ENCODE measurements around the gene RHBDL1.

Gene RHBDL1

DNA sequence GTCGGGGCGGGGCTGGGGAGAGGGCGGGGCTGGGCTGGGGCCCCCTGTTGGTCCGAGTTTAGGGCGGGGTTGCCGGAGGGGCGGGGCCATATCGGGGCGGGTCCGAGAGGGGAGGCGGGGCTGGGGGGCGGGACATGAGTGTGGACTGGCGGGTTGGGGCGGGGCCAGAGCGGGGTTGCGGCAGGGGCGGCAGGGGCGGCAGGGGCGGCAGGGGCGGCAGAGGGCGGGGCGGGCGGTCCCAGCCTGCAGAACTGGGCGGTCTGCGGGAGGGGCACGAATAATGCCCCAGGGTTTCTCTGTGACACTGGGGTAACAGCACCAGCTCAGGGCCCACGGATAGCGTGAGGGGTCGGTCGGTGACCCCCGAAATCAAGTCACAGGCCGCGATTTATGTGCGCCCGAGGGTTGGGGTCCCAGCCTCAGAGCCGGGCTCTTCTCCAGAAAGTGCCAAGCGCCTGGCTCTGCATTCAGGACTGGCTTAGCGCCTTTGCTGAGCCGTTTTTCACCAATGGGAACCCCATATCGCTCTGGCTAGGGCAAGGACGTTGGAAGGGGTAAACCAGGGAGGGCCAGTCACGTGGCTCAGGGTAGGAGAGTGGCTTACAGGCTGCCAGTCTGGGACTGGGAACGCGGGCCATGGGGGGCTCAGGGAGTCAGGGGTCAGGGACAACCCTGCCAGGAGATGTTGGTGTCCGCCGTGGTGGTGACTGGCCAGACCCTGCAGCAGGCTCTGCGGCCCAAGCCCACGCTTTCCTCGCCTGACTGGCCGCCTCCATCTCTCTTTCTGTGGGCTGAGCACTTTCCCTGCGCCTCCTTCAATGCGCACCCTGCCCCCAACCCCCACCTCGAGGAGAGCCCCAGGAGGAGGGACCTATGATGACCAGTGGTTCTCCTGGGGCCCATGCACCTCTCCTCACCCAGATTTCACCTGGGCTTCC is 38.1 kb upstream of the RHBDL1 start:
- DNase-seq: no peak

DNA sequence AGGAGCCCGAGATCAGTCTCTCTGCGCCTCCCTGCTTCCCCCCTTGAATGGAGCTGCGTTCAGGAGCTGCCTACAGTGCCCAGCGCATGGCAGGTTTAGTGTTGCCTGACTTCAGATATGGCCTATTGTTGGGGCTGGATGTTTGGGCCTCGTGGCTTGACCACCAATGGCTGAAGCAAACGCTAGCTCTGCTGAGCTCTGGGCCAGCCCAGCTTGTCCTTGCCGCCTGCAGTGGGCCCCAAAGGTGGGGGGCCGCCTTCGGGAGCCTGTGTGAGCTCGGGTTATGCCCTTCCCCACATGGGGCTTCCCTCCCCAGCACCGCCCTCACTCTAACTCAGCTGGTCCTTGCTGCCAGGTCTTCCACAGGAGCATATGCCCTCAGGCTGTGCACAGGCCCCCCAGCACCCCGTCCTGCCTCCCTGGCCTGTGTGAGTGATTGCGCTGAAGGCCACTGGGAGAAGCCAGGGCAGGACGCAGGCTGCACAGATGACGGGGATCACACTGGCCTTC is 37.4 kb upstream of the RHBDL1 start:
- no peak for DNase-seq

DNA sequence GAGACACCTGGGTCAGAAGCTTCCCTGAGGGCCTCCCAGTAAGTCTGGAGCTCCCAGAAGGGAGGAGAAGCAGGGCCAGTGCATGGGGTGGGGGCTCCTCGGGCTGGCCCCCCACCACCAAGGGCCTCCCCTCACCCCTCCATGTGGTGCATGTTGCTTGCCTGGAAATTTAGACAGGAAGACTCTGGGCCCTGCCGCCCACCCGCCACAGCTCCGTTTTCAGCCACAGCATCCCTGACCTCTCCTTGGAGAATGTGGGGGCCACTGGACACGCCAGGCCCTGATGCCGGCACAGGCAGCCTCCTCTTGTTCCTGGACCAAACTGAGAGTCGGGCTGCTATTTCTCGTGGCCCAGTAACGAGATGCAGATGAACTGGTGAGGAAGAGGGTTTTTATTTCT is 36.6 kb upstream of the RHBDL1 start:
- no peak for DNase-seq

DNA sequence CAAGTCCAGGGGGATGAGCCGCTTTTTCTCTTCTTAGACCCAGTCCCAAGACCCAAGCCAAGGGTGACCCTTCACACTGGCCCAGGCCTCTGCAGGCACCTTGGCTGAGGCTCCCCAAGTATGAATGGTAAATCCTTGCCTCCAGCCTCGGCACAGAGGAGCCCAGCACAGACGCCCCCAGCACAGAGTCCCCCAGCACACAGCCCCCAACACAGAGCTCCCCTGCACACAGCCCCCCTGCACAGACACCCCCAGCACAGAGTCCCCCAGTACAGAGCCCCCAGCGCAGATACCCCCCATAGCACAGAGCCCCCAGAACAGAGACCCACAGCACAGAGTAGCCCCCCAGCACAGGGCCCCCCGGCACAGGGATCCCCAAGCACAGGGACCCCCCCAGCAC is 34.9 kb upstream of the RHBDL1 start:
- DNase-seq: no peak

DNA sequence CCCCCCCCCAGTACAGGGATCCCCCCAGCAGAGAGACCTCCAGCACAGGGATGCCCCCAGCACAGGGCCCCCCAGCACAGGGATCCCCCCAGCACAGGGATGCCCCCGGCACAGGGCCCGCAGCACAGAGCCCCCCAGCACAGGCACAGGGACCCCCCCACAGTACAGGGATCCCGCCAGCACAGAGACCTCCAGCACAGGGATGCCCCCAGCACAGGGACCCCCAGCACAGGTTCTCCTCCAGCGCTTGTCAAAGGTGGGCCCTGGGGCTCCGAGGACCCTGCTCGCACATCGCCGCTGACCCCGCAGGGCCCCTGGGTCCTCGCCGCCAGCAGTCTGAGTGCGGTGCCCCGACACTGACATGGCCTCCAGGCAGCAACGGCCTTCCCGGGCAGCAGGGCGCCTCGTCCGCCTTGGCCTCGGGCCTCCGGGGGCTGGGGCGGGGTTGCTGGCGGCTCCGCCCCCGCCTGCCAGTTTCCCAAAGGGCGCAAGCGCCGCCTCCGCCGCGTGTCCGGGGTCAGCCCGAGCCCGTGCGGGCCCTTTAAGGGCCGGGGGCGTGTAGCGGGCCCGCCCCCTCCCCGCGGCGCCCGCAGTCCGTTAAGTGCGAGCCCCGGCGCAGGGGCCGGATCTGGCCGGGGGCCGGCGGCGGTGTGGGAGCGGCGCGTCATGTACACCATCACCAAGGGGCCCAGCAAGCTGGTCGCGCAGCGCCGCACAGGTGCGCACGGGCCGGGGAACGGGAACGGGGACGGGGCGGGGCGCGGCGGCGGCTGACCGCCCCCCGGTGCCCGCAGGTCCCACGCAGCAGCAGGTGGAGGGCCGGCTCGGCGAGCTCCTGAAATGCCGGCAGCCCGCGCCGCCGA is 33.9 kb upstream of the RHBDL1 start, which contains the start of gene MCRIP2:
Gene MCRIP2, plus strand, starts transcription at position 503 of the 863 bp plus-strand sequence. Its CDS starts 164 bp downstream, at position 667.
- peak; percentile 49 for DNase-seq

DNA sequence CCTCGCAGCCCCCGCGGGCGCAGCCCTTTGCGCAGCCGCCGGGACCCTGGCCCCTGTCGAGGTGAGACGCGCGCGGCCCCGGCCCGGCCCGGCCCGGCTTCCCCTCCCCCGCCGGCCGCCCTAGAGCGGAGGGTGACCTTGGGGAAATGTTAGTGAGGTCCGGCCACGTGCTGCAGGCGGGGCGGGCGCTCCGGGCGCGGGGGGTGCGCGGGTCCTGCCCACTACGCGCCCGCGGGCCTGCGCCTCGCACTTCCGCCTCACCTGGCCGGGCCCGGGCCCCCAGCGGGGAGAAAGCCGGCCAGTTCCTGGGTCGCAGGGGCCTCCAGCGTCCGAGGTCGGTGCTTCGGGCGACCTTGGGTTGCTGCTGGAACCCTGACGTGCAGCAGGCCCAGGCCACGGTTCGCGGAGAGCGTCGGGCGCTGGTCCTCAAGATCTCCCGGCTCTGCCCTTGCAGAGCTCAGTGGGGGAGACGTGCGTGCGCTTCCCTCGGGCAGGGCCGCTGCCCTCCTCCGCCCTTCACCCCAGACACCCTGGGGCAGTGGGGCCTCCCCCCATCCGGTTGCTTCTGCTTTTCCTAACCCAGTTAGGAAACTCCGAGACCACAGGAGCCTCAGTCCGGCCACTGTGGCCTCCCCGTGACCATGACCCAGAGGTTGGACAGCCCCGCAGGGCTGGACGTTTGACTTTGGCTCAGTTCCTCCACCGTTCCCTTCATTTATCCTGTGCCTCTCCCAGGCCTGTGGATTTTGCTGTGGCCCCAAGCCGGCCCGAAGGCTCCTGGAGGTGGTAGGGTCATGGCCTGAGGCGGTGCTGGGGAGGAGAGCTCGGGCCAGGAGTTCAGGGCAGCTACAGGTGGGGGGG is 33.1 kb upstream of the RHBDL1 start:
- no peak for DNase-seq

DNA sequence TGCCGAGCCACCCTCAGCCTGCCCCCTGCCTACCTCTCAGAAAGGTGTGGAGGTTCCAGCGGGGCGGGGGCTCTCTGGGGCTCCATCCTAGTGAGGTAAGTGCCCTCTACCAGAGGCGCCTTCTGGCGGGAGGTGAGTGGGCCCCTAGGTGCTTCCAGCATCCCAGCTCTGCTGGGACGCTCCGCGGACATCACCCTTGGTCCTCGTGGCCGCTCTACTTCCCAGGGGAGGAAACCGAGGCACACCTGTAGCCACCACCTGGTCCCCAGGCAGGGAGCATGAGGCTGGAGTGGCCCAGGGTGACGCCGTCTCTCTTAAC is 32.5 kb upstream of the RHBDL1 start:
- no peak for DNase-seq

DNA sequence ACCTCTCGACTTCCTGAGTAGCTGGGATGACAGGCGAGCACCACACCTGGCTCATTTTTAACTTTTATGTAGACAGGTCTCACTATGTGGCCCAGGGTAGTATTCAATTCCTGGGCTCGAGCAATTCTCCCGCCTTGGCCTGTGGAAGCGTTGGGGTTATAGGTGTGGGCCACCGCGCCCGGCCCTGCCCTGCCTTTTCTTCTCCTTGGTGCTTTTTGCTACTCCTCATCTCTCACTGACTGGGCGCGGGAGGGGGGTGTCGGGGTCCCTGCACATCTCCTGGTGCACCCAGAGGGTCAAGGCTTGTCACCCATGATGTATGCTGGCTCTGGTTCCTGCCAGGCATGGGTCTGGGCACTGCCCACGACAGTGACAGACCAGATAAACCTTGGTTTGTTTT is 30.9 kb upstream of the RHBDL1 start:
- no peak for DNase-seq

DNA sequence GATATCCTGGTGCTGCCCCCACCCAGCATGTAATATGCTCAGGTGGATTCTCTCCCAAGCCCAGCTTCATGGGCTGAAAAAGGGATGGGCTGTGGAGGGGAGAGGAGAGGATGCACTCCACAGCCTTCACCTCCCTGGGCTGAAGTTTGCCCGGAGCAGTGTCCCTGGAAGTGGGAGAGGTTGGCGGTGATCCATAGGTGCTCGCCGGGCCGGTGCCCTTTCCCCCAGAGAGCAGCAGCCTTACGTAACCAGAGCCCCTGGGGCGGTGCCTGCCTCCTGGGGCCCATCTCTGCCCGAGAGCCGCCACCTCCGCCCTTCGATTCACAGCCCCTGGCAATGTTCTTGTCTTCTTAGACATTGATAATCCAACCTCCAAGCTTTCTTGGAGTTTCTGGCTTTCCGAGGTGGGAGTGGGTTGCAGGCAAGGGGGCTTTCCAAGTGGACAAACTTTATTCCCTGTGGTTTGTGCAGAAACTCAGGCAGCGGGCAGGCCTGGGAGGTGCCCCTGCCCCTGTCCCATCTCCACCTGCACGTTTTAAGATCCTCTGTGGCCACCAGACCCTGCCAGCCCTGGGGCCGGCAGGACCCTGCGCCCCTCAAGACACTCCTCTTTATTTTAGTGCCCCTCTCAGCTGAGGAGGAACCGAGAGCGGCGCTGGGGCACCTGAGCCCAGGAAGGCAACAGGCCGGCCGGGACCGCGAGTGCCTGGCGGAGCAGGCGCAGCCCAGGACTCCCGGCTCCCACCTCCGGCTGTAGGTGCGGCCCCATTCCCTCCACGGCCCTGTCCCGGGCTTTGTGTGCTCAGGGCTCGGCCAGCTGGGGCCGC is 29.4 kb upstream of the RHBDL1 start:
- no peak for DNase-seq

DNA sequence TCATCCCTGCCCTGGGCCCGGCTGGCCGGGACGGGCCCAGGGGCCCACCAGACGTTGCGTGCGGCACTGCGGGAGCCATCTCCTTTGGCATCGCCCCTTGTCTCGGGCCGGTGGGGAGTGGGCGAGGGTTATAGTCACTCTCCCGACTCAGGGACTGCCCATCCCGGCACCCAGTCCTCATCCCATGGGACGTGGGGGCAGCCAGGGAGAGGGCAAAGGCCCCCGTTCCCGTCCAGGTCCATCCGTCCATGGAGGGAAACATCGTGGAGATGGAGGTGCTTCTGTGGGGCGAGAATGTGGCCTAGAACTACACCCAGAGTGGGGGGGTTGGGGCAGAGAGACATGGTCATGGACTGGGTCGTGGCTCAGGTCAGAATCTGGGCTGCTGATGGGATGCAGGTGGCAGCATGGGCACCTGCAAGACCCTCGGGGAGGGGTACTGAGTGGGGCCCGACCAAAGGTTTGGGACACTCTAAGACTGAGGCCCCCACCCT is 28.7 kb upstream of the RHBDL1 start:
- DNase-seq: no peak

DNA sequence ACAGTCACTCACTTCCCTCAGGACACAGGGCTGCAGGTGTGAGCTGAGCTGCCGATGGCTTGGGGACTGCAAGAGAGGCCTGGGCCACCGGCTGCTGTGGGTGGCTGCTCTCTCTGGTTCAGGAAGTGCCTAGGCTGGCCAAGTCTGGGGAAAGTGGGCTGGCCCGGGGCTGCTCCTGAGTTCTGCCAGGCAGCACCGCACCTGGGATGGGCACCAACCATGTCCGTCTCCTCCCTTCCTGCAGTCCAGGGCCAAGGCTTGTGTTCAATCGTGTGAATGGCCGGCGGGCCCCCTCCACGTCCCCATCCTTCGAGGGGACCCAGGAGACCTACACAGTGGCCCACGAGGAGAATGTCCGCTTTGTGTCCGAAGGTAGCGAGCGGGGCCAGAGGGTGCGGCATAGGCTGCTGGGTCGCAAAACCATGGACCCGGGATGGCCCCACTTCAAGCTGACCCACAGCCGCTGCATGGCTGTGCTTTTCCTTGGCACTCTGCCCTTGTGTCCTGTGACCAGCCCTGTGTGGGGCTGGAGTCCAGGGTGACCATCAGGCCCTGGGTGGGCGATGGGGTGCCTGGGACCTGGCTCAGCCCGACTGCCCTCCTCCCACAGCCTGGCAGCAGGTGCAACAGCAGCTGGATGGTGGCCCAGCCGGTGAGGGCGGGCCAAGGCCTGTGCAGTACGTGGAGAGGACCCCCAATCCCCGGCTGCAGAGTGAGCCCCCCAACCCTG is 28.1 kb upstream of the RHBDL1 start:
- no peak for DNase-seq

DNA sequence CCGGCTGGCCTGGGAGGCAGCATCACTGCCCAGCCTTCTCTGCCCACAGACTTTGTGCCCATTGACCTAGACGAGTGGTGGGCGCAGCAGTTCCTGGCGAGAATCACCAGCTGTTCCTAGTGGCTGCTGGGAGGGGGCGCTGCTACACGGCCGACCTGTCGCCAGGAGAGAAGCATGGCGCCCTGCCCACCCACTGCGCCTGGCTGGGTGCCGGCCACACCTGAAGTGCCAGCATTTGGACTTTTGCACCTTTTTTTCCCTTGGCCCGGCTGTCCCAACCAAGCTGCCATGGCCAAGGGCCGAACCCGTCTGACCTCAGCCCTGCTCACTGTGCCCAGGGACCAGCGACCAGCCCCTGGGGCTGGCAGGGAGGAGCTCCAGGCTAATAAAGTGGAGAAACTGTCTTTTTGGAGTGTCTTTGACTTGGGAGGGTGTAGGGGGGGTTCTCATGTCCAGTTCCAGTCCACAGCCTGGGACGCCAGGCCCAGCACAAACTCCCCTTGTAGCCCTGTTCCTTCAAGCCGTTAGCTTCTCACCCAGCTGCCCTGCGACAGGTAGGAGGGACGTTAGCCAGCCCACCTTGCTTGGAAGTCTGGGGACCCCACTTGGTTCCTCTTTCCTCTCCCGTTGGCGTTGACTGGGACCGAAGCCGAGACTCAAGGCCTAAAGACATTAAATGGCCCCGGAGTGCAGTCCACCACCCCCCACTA is 27.2 kb upstream of the RHBDL1 start:
- DNase-seq: peak; percentile 55

DNA sequence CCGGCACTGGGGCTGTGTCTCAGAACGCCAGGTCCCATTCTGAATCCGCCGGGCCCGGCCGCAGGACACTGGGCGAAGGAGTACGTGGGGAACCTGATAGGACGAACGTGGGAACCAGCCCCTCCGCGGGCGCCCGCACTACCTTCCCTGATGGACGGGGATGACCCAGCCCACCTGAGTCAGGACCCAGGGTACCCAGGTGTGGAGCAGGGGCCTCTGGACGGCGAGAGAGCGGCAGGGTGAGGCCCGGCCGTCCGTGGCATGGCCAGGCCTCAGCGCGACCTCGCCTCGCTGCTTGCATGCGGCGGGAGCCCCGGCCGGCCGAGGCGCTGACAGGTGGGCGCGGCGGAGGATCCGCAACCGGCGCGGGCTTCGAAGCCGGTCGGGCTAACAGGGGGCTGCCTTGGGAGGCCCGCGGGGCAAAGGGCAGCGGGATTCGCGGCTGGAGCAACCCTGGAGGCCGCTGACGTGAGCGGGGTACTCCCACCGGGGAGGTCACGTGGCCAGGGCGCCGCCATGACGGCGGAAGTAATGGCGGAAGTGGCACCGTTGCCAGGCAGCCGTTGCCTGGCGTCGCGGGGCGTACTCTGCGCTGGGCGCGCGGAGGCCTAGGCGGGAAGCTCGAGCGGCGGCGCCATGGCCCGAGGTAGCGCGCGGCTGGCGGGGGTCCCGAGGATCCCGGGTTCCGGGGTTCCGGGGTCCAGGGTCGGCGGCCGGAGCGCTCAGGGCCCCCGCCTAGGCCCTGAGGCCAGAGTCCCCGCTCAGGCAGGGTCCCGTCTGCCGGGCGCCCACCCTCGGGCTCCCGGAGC is 26.5 kb upstream of the RHBDL1 start, which contains the start of gene WDR90:
Gene WDR90, plus strand, starts transcription at position 585 of the 809 bp plus-strand sequence. Its CDS starts 52 bp downstream, at position 637.
- peak; percentile 78 for DNase-seq

DNA sequence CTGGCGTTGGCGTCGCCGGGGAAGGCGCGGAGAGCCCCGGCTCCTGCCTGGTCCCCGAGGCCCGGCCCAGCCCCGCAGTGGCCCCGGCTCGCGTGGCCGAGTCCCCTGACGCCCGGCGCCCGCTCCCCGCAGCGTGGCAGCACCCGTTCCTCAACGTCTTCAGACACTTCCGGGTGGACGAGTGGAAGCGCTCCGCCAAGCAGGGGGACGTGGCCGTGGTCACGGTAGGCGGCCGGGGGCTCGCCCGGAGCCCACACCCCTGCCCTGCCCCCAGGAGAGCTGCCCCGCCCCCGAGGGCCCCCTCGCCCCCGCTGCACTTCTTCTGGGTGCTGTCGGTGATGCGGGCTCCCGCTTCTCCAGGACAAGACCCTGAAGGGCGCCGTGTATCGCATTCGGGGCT is 25.8 kb upstream of the RHBDL1 start:
- DNase-seq: no peak

DNA sequence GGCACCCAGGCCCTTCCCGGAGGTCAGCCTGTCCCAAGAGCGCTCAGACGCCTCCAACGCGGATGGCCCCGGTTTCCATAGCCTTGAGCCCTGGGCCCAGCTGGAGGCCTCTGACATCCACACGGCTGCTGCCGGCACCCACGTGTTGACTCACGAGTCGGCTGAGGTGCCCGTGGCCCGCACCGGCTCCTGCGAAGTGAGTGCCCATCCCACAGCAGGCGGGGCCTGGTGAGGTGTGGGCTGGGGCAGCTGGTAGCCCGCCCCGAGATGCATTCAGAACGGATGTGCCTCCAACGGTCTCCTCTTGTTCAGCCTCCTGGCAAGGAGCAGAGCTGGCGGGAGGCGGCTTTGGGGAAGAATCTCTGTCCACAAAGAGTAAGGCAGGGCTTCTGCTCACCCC is 23.6 kb upstream of the RHBDL1 start:
- no peak for DNase-seq

DNA sequence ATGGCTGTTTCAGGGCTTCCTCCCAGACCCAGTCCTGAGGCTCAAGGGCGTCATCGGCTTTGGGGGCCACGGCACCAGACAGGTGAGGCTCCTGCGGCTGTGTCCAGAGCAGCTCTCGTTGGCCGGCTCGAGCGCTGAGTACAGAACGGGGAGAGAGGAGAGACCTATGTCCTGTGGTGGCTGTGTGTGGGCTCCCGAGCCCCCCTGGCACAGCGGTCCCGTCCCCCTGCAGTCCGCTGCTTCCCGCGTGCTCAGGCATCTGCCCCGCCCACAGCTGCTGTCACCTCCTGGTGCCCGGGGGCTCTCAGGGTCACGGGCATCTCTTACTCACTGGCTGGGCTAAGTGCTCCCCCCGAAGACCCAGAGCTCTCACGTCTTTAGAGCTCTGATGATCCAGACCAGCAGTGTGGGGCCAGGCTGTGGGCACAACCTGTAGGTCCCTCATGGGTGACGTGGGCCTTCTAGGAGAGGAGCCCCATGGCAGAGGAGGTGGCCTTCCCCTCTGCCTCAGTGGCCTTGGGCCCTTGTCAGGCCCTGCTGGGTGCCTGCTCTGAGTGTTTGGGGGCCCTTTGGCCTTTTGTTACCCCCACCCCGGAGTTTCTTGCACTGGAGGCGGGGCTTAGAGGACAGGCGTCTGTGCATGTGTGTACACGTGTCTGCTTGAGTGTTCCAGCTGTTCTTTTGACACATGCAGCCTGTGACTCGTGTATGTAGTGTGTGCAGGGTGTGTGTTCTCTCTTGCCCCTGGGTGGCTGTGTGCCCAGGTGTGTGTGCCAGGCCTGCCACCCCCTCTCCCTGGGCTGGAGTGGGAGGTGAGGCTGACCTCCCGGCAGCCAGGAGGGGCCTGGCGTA is 22.8 kb upstream of the RHBDL1 start:
- no peak for DNase-seq

DNA sequence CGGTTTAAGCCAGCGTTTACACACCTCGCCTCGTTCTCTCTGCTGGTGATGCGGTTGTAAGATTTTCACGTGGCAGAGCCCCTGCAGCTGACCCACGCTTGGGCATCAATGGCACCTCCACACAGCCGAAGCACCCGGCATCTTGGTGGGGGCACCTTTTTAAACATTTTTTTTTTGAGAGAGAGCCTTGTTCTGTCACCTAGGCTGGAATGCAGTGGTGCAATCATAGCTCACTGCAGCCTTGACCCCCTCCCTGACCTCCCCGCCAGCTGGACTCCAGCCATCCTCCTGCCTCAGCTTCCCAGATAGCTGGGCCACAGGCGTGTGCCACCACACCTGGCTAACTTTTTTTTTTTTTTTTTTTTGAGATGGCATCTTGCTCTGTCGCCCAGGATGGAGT is 21.4 kb upstream of the RHBDL1 start:
- DNase-seq: no peak

DNA sequence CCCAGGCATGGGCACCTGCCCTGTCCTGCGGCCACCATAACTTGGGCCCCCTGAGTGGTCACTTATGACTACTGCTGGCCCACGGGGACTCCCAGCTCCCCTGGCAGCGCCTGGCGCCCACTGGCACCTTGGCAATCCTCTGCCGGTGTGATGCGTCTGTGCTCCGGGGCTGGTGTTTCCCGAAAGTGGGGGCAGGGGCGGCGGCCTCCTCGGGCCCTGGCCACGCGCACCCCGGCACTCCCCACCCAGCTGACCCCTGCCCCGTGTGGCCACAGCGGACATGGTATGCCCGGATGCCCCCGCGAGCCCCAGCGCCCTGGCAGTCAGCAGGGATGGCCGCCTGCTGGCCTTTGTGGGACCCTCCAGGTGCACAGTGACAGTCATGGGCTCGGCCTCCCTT is 18.0 kb upstream of the RHBDL1 start:
- DNase-seq: no peak
